Activated CD8-positive, alpha-beta T cell treated with anti-CD3 and anti-CD28 coated beads, Interleukin-2, amount 10 ng/mL, durations not matched to agents 7 days and 5 days (primary cell): Measurements from ENCODE around the gene COL4A1. TPM values are rescaled to one million over a fixed set of nuclear protein-coding genes. Genes with fewer than 3 reads are reported as not detected.

Source experiments
- ATAC-seq: fragments of 150-1000 bp; cut with Tn5 transposase; one replicate; pipeline ENCODE4 v1.10.0; 2021; ENCODE audit warnings: moderate library complexity
- CTCF ChIA-PET: fragments of 350-600 bp; sonication (Branson Sonifier 250); formaldehyde crosslinking; loops from one replicate; lab custom pipeline; 2021; ENCODE audit warnings: antibody characterized with exemption; lab: Charles Lee
- POLR2A ChIA-PET: fragments of 350-600 bp; sonication (Branson Sonifier 250); formaldehyde crosslinking; loops from one replicate; lab custom pipeline; 2021; ENCODE audit warnings: antibody characterized with exemption; lab: Charles Lee
- DNase-seq: peaks from one replicate; pipeline ENCODE4 v3.0.0-alpha.2; 2020
- H3K27ac Mint-ChIP-seq: one replicate; pipeline ENCODE4 v1.8.0; 2021; ENCODE audit warnings: mild to moderate bottlenecking, mixed read lengths
- H3K27me3 Mint-ChIP-seq: one replicate; pipeline ENCODE4 v1.8.0; 2021; ENCODE audit warnings: low read depth, mixed read lengths
- H3K36me3 Mint-ChIP-seq: one replicate; pipeline ENCODE4 v1.8.0; 2021; ENCODE audit warnings: low read depth, mixed read lengths
- H3K4me1 Mint-ChIP-seq: one replicate; pipeline ENCODE4 v1.8.0; 2021; ENCODE audit warnings: low read depth, mixed read lengths
- H3K4me3 Mint-ChIP-seq: one replicate; pipeline ENCODE4 v1.8.0; 2021; ENCODE audit warnings: mild to moderate bottlenecking, mixed read lengths
- H3K9me3 Mint-ChIP-seq: one replicate; pipeline ENCODE4 v1.8.0; 2022; ENCODE audit warnings: mixed read lengths; ENCODE audit not compliant: insufficient read depth
- total RNA-seq, 2 experiments: library from RNA; stranded (reverse); gene quantifications; one replicate each; pipeline ENCODE4 v1.2.3, GENCODE V29; 2021

COL4A1 gene
- total RNA-seq, 2 experiments from 2014 or later, result not detected

DNA sequence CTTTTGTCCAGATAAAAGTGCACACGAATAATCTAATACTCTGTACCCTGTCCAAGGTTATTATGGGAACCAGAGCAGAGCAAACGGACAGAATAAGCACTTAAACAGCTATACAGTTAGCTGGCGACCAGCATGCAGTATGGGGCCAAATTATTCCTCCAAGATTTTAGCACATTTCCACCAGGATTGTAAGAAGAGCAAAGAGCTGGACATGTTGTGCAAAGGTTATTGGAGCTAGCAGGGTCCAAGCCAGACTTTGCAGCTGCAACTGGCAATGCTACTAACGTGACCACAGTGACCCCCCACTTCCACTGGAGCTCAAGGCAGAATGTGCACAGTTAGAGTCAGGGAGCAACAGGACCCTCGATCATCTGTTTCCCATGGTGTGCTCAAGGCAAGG lies 89.9 kb downstream of the COL4A1 start:
- no peaks in the 10 kb centered on the region for H3K4me1 Mint-ChIP-seq
- no peak for DNase-seq
- no peaks in the 10 kb centered on the region for H3K36me3 Mint-ChIP-seq
- H3K27me3 Mint-ChIP-seq, result peaks cover 5% of the 10 kb centered on the region
- no peaks in the 10 kb centered on the region for H3K9me3 Mint-ChIP-seq
- POLR2A ChIA-PET, result no interaction called here
- no peak overlapping the region for H3K27ac Mint-ChIP-seq
- H3K4me3 Mint-ChIP-seq, result no peak overlapping the region
- no peak for ATAC-seq
- CTCF ChIA-PET, result interaction anchor here (1.7 kb wide), 1 partner anchor 9 kb away, joined by 5 read pairs; no protein-coding TSS in a partner anchor

GRCh38 chr13:110216398-110217041 lies 90.4 kb downstream of the COL4A1 start:
- POLR2A ChIA-PET, result no interaction called here
- DNase-seq (no peak), ATAC-seq (no peak)
- H3K4me3 Mint-ChIP-seq, result no peak overlapping the region
- no peaks in the 10 kb centered on the region for H3K36me3 Mint-ChIP-seq
- no peaks in the 10 kb centered on the region for H3K4me1 Mint-ChIP-seq
- H3K27ac Mint-ChIP-seq, result no peak overlapping the region
- H3K9me3 Mint-ChIP-seq, result no peaks in the 10 kb centered on the region
- H3K27me3 Mint-ChIP-seq, result peaks cover 5% of the 10 kb centered on the region
- CTCF ChIA-PET, result interaction anchor here (1.7 kb wide), 1 partner anchor 9 kb away, joined by 5 read pairs; no protein-coding TSS in a partner anchor

DNA sequence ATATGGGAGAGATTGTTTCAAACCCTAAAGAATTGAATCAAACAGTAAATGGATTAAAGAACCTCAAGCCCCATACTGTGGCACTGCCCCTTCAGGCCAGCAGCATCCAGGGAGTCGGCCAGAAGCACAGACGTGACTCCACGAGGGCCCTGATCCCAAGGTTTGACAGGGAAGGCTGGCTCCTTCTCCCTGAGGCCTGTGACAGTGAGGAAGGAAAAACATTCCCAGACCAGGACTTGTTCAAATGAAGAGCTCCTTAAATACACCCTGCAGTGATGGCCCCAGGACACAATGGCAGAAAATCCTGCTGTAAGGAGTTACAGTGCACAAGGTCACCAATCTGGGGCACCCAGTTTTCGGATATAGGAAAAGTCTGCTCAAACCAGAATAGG lies 91.0 kb downstream of the COL4A1 start:
- ChIA-PET POLR2A (no interaction called here), CTCF (no interaction called here)
- no peak overlapping the region for H3K4me3 Mint-ChIP-seq
- no peaks in the 10 kb centered on the region for H3K9me3 Mint-ChIP-seq
- H3K27me3 Mint-ChIP-seq, result peaks cover 5% of the 10 kb centered on the region
- no peak overlapping the region for H3K27ac Mint-ChIP-seq
- no peaks in the 10 kb centered on the region for H3K36me3 Mint-ChIP-seq
- DNase-seq, result no peak
- ATAC-seq, result no peak
- H3K4me1 Mint-ChIP-seq, result no peaks in the 10 kb centered on the region

DNA sequence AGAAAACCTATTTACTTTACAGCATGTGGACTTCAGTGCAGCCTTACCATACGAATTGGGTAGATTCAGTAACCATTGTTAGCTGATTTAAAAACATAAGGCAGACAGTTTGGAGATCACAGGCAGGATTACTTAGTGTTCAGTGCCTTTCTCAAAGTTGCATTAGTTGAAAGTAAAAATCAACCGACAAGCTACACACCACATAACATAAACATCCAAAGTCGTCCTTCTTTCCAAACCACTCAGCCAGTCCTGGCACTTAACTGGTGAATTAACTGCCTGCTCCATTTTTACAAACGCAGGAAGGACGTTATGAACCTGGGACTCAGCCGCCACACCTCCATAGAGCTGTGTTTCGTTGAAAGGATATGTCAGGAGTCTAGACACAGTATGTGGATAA lies 91.4 kb downstream of the COL4A1 start:
- no peaks in the 10 kb centered on the region for H3K4me1 Mint-ChIP-seq
- no peaks in the 10 kb centered on the region for H3K9me3 Mint-ChIP-seq
- no peak overlapping the region for H3K4me3 Mint-ChIP-seq
- POLR2A ChIA-PET, result no interaction called here
- H3K27ac Mint-ChIP-seq, result no peak overlapping the region
- CTCF ChIA-PET, result no interaction called here
- H3K36me3 Mint-ChIP-seq, result no peaks in the 10 kb centered on the region
- peaks cover 4% of the 10 kb centered on the region for H3K27me3 Mint-ChIP-seq
- DNase-seq (no peak), ATAC-seq (no peak)

DNA sequence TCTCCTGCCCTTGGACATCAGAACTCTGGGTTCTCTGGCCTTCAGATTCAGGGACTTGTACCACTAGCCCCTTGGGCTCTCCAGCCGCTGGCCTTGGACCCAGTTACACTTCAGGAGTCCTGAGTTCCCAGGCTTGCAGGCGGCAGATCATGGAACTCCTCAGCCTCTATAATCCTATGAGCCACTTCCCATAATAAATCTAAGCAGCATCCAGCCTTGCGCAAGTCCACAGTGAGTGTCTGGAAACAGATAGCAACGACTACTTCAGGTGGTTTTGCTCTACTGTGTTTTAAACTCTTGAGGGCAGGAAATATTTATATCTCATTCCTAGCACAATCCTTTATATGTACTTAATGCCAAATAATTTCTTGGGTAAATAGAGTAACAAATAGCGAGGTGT lies 92.3 kb downstream of the COL4A1 start:
- Mint-ChIP-seq H3K4me1 (no peaks in the 10 kb centered on the region), H3K4me3 (no peak overlapping the region), H3K9me3 (no peaks in the 10 kb centered on the region), H3K36me3 (no peaks in the 10 kb centered on the region), H3K27me3 (peaks cover 2% of the 10 kb centered on the region), H3K27ac (no peak overlapping the region)
- DNase-seq, result no peak
- no peak for ATAC-seq
- ChIA-PET POLR2A (no interaction called here), CTCF (no interaction called here)

DNA sequence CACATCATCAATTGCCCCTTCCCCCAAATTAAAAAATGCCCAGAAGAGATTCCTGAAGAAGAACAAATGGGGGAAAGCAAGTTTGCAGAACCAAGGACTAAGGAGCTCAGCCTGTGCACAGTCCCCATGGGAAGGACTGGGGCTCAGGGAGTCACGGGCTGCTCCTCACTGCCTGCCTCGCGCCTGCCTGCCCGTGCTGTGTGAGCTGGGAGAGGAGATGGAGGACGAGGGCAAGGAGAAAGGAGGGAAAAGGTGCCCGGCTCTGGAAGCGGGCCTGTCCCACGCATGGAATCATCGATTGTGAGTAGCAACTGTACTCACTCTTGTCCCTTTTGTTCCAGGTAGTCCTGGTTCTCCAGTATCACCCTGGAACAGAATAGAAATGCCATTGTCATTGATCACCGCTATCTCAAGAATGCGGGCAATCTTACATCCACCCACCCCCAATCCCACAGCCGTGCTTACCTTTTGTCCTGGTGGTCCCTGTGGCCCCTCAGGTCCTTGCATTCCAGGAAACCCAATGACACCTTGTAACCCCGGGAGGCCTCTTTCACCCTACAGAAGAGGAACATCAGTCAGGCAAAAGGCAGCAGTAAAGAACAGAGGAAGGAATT lies 93.4 kb downstream of the COL4A1 start:
- Mint-ChIP-seq H3K27me3 (peaks cover 2% of the 10 kb centered on the region), H3K27ac (no peak overlapping the region), H3K9me3 (no peaks in the 10 kb centered on the region)

GRCh38 chr13:110212529-110212928 lies 94.4 kb downstream of the COL4A1 start:
- CTCF ChIA-PET, result no interaction called here
- no peaks in the 10 kb centered on the region for H3K36me3 Mint-ChIP-seq
- H3K9me3 Mint-ChIP-seq, result no peaks in the 10 kb centered on the region
- ATAC-seq, result no peak
- POLR2A ChIA-PET, result no interaction called here
- H3K27me3 Mint-ChIP-seq, result no peaks in the 10 kb centered on the region
- no peak overlapping the region for H3K4me3 Mint-ChIP-seq
- no peak overlapping the region for H3K27ac Mint-ChIP-seq
- no peak for DNase-seq
- no peaks in the 10 kb centered on the region for H3K4me1 Mint-ChIP-seq

More for the DNA sequence above, 93.4 kb downstream of the COL4A1 start:
- Mint-ChIP-seq H3K4me3 (no peak overlapping the region), H3K36me3 (no peaks in the 10 kb centered on the region), H3K4me1 (no peaks in the 10 kb centered on the region)
- ChIA-PET POLR2A (no interaction called here), CTCF (no interaction called here)
- DNase-seq (no peak), ATAC-seq (no peak)

GRCh38 chr13:110211735-110212134 lies 95.2 kb downstream of the COL4A1 start:
- Mint-ChIP-seq H3K27me3 (no peaks in the 10 kb centered on the region), H3K27ac (no peak overlapping the region), H3K4me1 (no peaks in the 10 kb centered on the region), H3K9me3 (no peaks in the 10 kb centered on the region), H3K36me3 (no peaks in the 10 kb centered on the region), H3K4me3 (no peak overlapping the region)
- ChIA-PET POLR2A (no interaction called here), CTCF (no interaction called here)
- no peak for DNase-seq
- ATAC-seq, result no peak

- DNase-seq (no peak), ATAC-seq (no peak)
- no peak overlapping the region for H3K27ac Mint-ChIP-seq
- ChIA-PET CTCF (no interaction called here), POLR2A (no interaction called here)
- H3K36me3 Mint-ChIP-seq, result no peaks in the 10 kb centered on the region
- no peak overlapping the region for H3K4me3 Mint-ChIP-seq
- no peaks in the 10 kb centered on the region for H3K4me1 Mint-ChIP-seq
- no peaks in the 10 kb centered on the region for H3K9me3 Mint-ChIP-seq
- no peaks in the 10 kb centered on the region for H3K27me3 Mint-ChIP-seq
Measured at GRCh38 chr13:110211046-110211445, 95.9 kb downstream of the COL4A1 start.

DNA sequence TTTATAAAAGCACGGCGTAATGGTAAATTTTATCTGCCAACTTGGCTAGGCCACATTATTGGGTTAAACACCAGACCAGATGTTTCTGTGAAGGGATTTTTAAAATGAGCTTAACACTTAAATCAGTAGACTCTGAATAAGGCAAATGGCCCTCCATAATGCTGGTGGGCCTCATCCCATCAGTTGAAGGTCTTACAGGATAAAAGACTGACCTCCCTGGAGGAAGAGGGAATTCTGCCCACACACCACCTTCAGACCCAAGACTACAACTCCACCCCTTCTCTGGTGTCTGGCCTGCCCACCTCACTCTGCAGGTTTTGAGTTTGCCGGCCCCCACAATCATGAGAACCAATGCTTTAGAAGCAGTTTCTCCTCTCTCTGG lies 96.4 kb downstream of the COL4A1 start:
- DNase-seq (no peak), ATAC-seq (no peak)
- H3K27me3 Mint-ChIP-seq, result no peaks in the 10 kb centered on the region
- ChIA-PET CTCF (no interaction called here), POLR2A (no interaction called here)
- H3K9me3 Mint-ChIP-seq, result no peaks in the 10 kb centered on the region
- no peak overlapping the region for H3K4me3 Mint-ChIP-seq
- no peak overlapping the region for H3K27ac Mint-ChIP-seq
- no peaks in the 10 kb centered on the region for H3K4me1 Mint-ChIP-seq
- H3K36me3 Mint-ChIP-seq, result no peaks in the 10 kb centered on the region

DNA sequence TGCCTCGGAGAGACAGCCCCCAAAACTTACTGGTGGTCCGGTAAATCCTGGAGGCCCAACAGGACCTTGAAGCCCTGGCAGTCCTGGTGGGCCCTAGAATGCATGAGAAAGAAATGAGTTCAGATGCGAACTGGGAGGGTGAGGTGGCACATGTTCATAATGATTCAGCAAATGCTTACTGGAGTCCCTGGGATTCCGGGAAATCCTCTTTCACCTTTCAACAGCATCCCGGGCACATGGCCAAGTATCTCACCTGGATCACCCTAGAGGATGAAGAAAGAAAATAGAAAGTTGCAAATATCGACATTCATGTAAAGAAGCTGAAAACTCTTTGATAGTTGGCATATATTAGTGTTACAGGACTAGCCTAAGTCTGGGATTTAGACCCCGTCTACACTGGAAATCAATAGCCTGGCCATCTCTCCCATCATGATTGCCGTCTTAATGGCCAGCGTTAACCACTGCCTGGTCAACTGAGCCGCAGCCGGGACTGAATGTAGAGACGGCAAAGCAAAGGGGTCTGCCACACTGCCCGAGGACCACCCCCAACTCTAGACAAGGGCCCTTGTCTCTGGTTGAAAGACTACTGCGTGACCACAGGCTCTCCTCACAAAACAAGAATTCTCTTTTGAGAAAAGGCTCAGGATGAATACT lies 96.9 kb downstream of the COL4A1 start:
- Mint-ChIP-seq H3K27me3 (no peaks in the 10 kb centered on the region), H3K36me3 (no peaks in the 10 kb centered on the region), H3K4me3 (no peak overlapping the region), H3K27ac (no peak overlapping the region), H3K9me3 (no peaks in the 10 kb centered on the region), H3K4me1 (no peaks in the 10 kb centered on the region)
- POLR2A ChIA-PET, result no interaction called here
- no peak for DNase-seq
- no peak for ATAC-seq
- CTCF ChIA-PET, result no interaction called here

GRCh38 chr13:110208116-110208515 lies 98.8 kb downstream of the COL4A1 start:
- Mint-ChIP-seq H3K27me3 (no peaks in the 10 kb centered on the region), H3K4me3 (no peak overlapping the region), H3K27ac (no peak overlapping the region), H3K36me3 (no peaks in the 10 kb centered on the region), H3K4me1 (no peaks in the 10 kb centered on the region), H3K9me3 (no peaks in the 10 kb centered on the region)
- ATAC-seq, result no peak
- POLR2A ChIA-PET, result no interaction called here
- CTCF ChIA-PET, result interaction anchor here (1.3 kb wide), 1 partner anchor 9 kb away, joined by 5 read pairs; no protein-coding TSS in a partner anchor
- no peak for DNase-seq
